PC-3 (cell line): ENCODE results near the gene TAS2R4. TPM values are rescaled to one million over a fixed set of nuclear protein-coding genes. Genes with fewer than 3 reads are reported as not detected.
"Not testable (repeated sequence)": the region's sequence is repeated elsewhere in the genome, so short reads cannot be mapped to it uniquely, and the experiment has no call there.

Experiments
- ATAC-seq: fragments of 200-7000 bp; cut with Tn5 transposase; 2 replicates; pipeline ENCODE4 v1.9.1; 2020; ENCODE audit warnings: mild to moderate bottlenecking, moderate library complexity
- BruUV-seq: library from RNA; stranded (reverse); fragments of 400-500 nt; replicated peaks from 2 replicates; lab custom pipeline; 2021; lab: Mats Ljungman, UMichigan
- CTCF ChIA-PET: fragments of 300-600 bp; sonication (Branson Sonifier 250); formaldehyde crosslinking; loops from one replicate; lab custom pipeline; 2022; ENCODE audit warnings: antibody characterized with exemption; lab: Charles Lee
- POLR2A ChIA-PET: fragments of 300-600 bp; sonication (Branson Sonifier 250); formaldehyde crosslinking; loops from one replicate; lab custom pipeline; 2022; ENCODE audit warnings: antibody characterized with exemption; ENCODE audit not compliant: unreplicated experiment; lab: Charles Lee
- DNase-seq: peaks from one replicate; pipeline ENCODE4 v3.0.0-alpha.2; 2015
- H2AFZ ChIP-seq: fragments of 300-600 bp; sonication (generic); 2 replicates; pipeline ENCODE4 v1.6.0; 2016; ENCODE audit warnings: antibody characterized with exemption, low read length
- H3F3A ChIP-seq: fragments of 300-600 bp; sonication (generic); one replicate; pipeline ENCODE4 v1.6.0; 2017; ENCODE audit warnings: antibody characterized with exemption, low read length, control low read depth, mild to moderate bottlenecking; ENCODE audit not compliant: unreplicated experiment
- H3K27ac ChIP-seq: fragments of 300-600 bp; sonication (generic); 2 replicates; pipeline ENCODE4 v1.5.1; 2016; ENCODE audit warnings: mild to moderate bottlenecking, low read length
- H3K27me3 ChIP-seq: fragments of 300-600 bp; sonication (generic); 2 replicates; pipeline ENCODE4 v1.6.1; 2016; ENCODE audit warnings: low read length, mixed read lengths
- H3K36me3 ChIP-seq: fragments of 300-600 bp; sonication (generic); 2 replicates; pipeline ENCODE4 v1.6.1; 2016; ENCODE audit warnings: low read depth, mixed run types, low read length, mixed read lengths
- H3K4me1 ChIP-seq: fragments of 300-600 bp; sonication (generic); 2 replicates; pipeline ENCODE4 v1.5.1; 2016; ENCODE audit warnings: low read length; ENCODE audit not compliant: insufficient read depth
- H3K4me2 ChIP-seq: fragments of 300-600 bp; sonication (generic); 2 replicates; pipeline ENCODE4 v1.6.0; 2016; ENCODE audit warnings: low read length
- H3K4me3 ChIP-seq: fragments of 300-600 bp; sonication (generic); 2 replicates; pipeline ENCODE4 v1.5.1; 2016; ENCODE audit warnings: mild to moderate bottlenecking, low read length, mixed read lengths
- H3K79me2 ChIP-seq: fragments of 300-600 bp; sonication (generic); 2 replicates; pipeline ENCODE4 v1.6.1; 2017; ENCODE audit warnings: low read length, mixed read lengths
- H3K9ac ChIP-seq: fragments of 300-600 bp; sonication (generic); 2 replicates; pipeline ENCODE4 v1.6.0; 2016; ENCODE audit warnings: mild to moderate bottlenecking, low read length
- H3K9me2 ChIP-seq: fragments of 300-600 bp; sonication (generic); replicated peaks from 2 replicates; pipeline ENCODE4 v1.6.1; 2016; ENCODE audit warnings: mixed run types, low read length, mixed read lengths
- H3K9me3 ChIP-seq: fragments of 300-600 bp; sonication (generic); 2 replicates; pipeline ENCODE4 v1.6.1; 2016; ENCODE audit warnings: low read length, mixed read lengths
- H4K20me1 ChIP-seq: fragments of 300-600 bp; sonication (generic); 2 replicates; pipeline ENCODE4 v1.6.1; 2016; ENCODE audit warnings: low read length, mixed read lengths
- CTCF ChIP-seq: fragments of 300-600 bp; sonication (generic); conservative IDR thresholded peaks from 2 replicates; pipeline ENCODE4 v1.5.1; 2017; ENCODE audit warnings: antibody characterized with exemption, low read depth, mild to moderate bottlenecking, low read length
- EZH2 ChIP-seq: fragments of 300-600 bp; sonication (generic); IDR thresholded peaks from one replicate; pipeline ENCODE4 v1.6.1; 2017; ENCODE audit warnings: antibody characterized with exemption, mild to moderate bottlenecking, low read length; ENCODE audit not compliant: unreplicated experiment
- EZH2phosphoT487 ChIP-seq: fragments of 300-600 bp; sonication (generic); IDR thresholded peaks from 2 replicates; pipeline ENCODE4 v1.6.1; 2018; ENCODE audit warnings: mild to moderate bottlenecking, antibody characterized with exemption, low read length, borderline replicate concordance
- intact Hi-C: fragments of 100-400 bp; cut with micrococcal nuclease; formaldehyde crosslinking; loops from 2 replicates; pipeline ENCODE4 v1.9.0; 2023
- total RNA-seq: library from RNA; depleted of rRNA; stranded (reverse); fragments of >200 nt; gene quantifications from 2 replicates; pipeline ENCODE4 v1.2.3, GENCODE V29; 2014; rRNA removed

The TAS2R4 gene
- total RNA-seq, 1 experiment from 2014 or later, result not detected

- Histone ChIP-seq H3K4me3 (no peak overlapping the region), H3F3A (no peaks in the 10 kb centered on the region), H3K9me3 (no peaks in the 10 kb centered on the region), H3K36me3 (no peaks in the 10 kb centered on the region), H3K4me2 (no peak overlapping the region), H3K9me2 (no peaks in the 10 kb centered on the region), H3K27ac (no peak overlapping the region), H3K9ac (no peak overlapping the region), H3K27me3 (no peaks in the 10 kb centered on the region), H3K79me2 (no peaks in the 10 kb centered on the region), H3K4me1 (no peaks in the 10 kb centered on the region), H4K20me1 (no peaks in the 10 kb centered on the region), H2AFZ (no peak overlapping the region)
- no peak for TF ChIP-seq EZH2
- TF ChIP-seq EZH2phosphoT487, result no peak
- no peak for TF ChIP-seq CTCF
- ATAC-seq (no peak), DNase-seq (peak; percentile 19)
- ChIA-PET CTCF (no interaction called here), POLR2A (no interaction called here)
- no TSS peak for BruUV-seq
- intact Hi-C loops, result no loop called here
These were observed 16.1 kb downstream of the TAS2R4 start for GRCh38 chr7:141792526-141792925.

- Histone ChIP-seq H3K9ac (no peak overlapping the region), H3K79me2 (no peaks in the 10 kb centered on the region), H3K4me2 (no peak overlapping the region), H2AFZ (no peak overlapping the region), H3K4me1 (no peaks in the 10 kb centered on the region), H3F3A (no peaks in the 10 kb centered on the region), H3K27me3 (peaks cover 10% of the 10 kb centered on the region), H3K9me3 (0 out of 2 replicates have a peak, but pooled peaks cover 8% of the 10 kb centered on the region), H4K20me1 (no peaks in the 10 kb centered on the region), H3K9me2 (no peaks in the 10 kb centered on the region), H3K4me3 (no peak overlapping the region), H3K36me3 (no peaks in the 10 kb centered on the region), H3K27ac (no peak overlapping the region)
- DNase-seq (no peak), ATAC-seq (no peak)
- TF ChIP-seq EZH2 (no peak), EZH2phosphoT487 (no peak), CTCF (no peak)
- CTCF ChIA-PET, result no interaction called here
- intact Hi-C loops, result no loop called here
- BruUV-seq, result no TSS peak
- POLR2A ChIA-PET, result no interaction called here
These were observed 43.6 kb downstream of the TAS2R4 start for GRCh38 chr7:141820067-141820466.

GRCh38 chr7:141822432-141822831 lies 46.0 kb downstream of the TAS2R4 start:
- H3K4me3 ChIP-seq, H2AFZ ChIP-seq, H3K9me2 ChIP-seq, CTCF ChIA-PET, H3K9me3 ChIP-seq, POLR2A ChIA-PET, H3K79me2 ChIP-seq, ATAC-seq, H3F3A ChIP-seq, BruUV-seq, H3K36me3 ChIP-seq, H3K4me1 ChIP-seq, H3K27me3 ChIP-seq, intact Hi-C loops, H4K20me1 ChIP-seq, H3K4me2 ChIP-seq, DNase-seq, H3K9ac ChIP-seq, H3K27ac ChIP-seq: not testable (repeated sequence)

Other genes starting within 250 kb of the TAS2R4 start
- 38.2 and 40.3 TPM in 2 replicates for gene AGK, start 225.3 kb upstream of the TAS2R4 start, total RNA-seq
- gene DENND11, start 74.5 kb upstream of the TAS2R4 start, total RNA-seq, result 6.7 and 6.9 TPM in 2 replicates
- not detected in 2 replicates for gene WEE2, start 68.3 kb upstream of the TAS2R4 start, total RNA-seq
- 212 and 269 TPM in 2 replicates for gene SSBP1, start 38.3 kb upstream of the TAS2R4 start, total RNA-seq
- 0.40 TPM in 1 of 2 replicates, not detected in the other for gene TAS2R3, start 12.6 kb upstream of the TAS2R4 start, total RNA-seq
- gene TAS2R5, start 13.5 kb downstream of the TAS2R4 start, total RNA-seq, result 0.26 and 1.4 TPM in 2 replicates
- gene PRSS37, start 64.8 kb downstream of the TAS2R4 start, total RNA-seq, result not detected in 2 replicates
- gene OR9A4, start 139.7 kb downstream of the TAS2R4 start, total RNA-seq, result not detected in 2 replicates
- gene CLEC5A, start 170.3 kb downstream of the TAS2R4 start, total RNA-seq, result not detected in 2 replicates
- gene TAS2R38, start 197.1 kb downstream of the TAS2R4 start, total RNA-seq, result not detected in 2 replicates
- not detected in 2 replicates for gene MGAM, start 219.2 kb downstream of the TAS2R4 start, total RNA-seq